ENCODE data around the gene WDR38.
"Not testable (repeated sequence)": the region's sequence is repeated elsewhere in the genome, so short reads cannot be mapped to it uniquely, and the experiment has no call there.

Gene WDR38

DNA sequence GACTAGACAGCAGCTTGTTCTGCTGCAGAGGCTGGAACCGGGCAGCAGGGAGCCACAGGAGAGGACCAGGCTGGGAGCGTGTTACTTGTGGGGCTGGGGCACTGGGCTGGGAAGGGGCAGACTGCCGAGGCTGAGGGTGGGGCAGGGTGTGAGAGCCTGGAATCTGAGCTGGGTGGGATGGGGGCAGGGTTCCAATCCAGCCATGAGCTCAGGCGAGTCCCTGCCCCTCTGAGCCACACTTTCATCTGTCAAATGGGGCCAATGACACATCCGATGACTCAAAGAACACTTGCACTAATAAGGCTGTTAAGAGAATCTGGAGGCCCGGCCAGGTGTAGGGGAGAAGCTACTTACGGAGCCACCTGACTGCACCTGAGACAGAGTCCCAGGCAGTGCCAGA is 18.7 kb upstream of the WDR38 start:
- DNase-seq (ENCODE audit: low read depth in 2 of 2): no peak

DNA sequence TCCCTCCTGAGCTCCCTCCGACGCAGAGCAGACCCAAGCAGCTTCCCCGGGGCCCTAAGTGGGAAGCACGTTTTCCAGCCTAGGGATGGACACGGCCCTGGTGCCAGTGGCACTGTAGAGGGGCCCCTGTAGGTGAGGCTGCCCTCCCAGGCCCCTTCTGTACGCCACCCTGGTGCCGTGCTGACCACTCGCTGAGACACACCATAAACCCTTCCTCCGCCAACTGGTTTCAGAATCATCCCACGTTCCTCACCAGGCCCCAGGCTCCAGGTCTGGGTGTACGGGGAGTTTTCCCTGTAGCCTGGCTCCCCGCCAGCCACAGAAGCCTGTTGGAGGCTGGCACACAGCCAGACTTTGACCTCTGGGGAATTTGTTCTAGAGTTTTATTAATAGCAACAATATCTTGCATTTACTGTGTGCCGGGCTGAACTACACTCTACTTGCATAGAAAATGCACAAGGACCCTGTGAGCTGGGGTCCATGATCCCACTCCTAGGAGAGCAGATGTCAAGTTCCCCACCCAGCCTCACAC is 18.2 kb upstream of the WDR38 start:
- DNase-seq (ENCODE audit: low read depth in 2 of 2): peak; percentile 56 to 71

DNA sequence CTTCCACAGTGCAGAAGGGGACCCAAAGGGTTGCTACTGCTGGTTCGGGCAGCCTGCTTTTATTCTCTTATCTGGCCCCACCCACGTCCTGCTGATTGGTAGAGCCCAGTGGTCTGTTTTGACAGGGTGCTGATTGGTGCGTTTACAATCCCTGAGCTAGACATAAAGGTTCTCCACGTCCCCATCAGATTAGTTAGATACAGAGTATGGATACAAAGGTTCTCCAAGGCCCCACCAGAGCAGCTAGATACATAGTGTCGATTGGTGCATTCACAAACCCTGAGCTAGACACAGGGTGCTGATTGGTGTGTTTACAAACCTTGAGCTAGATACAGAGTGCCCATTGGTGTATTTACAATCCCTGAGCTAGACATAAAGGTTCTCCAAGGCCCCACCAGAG is 15.1 kb upstream of the WDR38 start:
- not testable (repeated sequence) for DNase-seq (ENCODE audit: low read depth in 2 of 2)

DNA sequence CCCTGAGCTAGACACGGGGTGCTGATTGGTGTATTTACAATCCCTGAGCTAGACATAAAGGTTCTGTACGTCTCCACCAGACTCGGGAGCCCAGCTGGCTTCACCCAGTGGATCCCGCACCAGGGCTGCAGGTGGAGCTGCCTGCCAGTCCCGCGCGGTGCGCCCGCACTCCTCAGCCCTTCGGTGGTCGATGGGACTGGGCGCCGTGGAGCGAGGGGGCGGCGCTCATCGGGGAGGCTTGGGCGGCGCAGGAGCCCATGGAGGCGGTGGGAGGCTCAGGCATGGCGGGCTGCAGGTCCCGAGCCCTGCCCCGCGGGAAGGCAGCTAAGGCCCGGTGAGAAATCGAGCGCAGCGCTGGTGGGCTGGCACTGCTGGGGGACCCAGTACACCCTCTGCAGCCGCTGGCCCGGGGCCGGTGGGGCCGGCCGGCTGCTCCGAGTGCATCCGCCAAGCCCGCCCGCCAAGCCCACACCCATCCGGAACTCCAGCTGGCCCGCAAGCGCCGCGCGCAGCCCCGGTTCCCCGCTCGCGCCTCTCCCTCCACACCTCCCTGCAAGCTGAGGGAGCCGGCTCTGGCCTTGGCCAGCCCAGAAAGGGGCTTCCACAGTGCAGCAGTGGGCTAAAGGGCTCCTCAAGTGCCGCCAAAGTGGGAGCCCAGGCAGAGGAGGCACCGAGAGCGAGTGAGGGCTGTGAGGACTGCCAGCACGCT is 14.5 kb upstream of the WDR38 start:
- DNase-seq (ENCODE audit: low read depth in 2 of 2): not testable (repeated sequence)

DNA sequence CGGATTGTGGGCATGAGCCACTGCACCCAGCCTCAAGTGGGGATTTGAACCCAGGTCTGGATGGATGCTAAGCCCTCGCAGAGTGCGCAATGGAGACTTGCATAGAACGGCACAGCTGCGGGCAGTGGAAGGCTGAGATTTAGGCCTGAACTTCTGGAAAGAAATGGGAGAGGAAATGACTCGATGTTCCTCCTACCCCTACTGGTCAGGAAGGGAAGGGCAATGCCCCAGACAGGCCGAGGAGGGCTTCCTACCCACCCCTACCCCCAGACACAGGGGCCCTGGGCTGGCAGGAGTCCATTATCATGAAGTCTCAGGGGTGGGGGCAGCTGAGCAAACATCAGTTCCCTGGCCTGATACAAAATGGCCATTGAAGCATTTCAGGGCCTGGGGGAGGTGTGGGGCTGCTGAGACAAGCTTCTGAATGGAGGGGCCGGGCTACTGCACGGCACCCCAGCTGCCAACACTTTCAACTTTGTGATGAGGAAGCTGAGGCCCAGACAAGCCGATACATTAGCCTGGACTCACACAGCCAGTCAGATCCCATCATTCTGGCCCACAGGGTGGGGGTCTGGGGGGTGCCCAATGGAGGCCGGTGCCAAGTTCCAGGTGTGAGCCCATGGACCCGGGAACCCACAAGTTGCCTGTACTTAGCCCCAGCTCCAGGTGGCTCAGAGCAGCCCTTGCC is 13.5 kb upstream of the WDR38 start:
- no peak for DNase-seq (ENCODE audit: low read depth in 2 of 2)

- DNase-seq (ENCODE audit: low read depth in 2 of 2): no peak
These were observed 12.9 kb upstream of the WDR38 start for GRCh38 chr9:124840300-124840833.

GRCh38 chr9:124841075-124841821 is 12.0 kb upstream of the WDR38 start:
- no peak for DNase-seq (ENCODE audit: low read depth in 2 of 2)

- no peak for DNase-seq (ENCODE audit: low read depth in 2 of 2)
These were observed 9.7 kb upstream of the WDR38 start for GRCh38 chr9:124843456-124844034.

GRCh38 chr9:124844291-124844690 is 9.0 kb upstream of the WDR38 start:
- no peak for DNase-seq (ENCODE audit: low read depth in 2 of 2)

- DNase-seq (ENCODE audit: low read depth in 2 of 2): not testable (repeated sequence)
These were observed 6.8 kb upstream of the WDR38 start for GRCh38 chr9:124846467-124846866.

GRCh38 chr9:124846969-124847368 is 6.3 kb upstream of the WDR38 start:
- no peak for DNase-seq (ENCODE audit: low read depth in 2 of 2)

- DNase-seq (ENCODE audit: low read depth in 2 of 2): peak in 1 of 2 experiments; percentile 30
These were observed 3.5 kb upstream of the WDR38 start for GRCh38 chr9:124849801-124850200.

DNA sequence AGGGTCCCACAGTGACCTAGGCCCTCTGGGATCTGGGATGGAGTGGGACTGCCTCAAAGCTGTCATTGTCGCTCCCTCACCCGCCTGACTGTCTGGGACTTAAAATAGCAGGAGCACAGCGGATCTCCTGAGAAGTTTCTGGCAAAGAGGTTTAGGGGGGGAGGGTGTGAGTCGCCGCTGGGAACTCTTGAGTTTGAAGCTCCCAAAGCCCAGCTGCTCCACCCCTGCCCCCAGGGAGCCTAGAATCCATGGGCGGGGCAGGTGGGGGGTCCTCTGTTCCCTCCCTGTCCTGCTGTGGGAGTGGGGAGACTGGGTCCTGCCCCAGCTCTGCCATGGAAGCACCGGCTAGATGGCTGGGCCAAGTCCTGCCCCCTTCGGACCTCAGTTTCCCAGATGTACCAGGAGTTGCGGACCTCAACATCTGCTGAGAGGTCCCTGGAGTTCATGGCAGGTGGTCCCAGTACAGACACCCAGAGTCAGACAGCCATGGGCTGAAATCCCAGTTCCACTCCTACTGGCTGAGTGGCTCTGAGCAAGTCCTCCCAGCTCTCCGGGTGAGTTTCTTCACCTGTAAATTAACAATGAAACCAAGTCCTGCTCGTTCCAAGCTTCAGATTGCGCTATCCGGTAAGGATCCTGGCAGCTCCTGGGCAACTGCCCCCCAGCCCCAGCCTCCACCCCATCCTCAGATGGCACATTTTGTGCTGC is 985 bp upstream of the WDR38 start:
- no peak for DNase-seq (ENCODE audit: low read depth in 2 of 2)

- no peak for DNase-seq (ENCODE audit: low read depth in 2 of 2)
These were observed 414 bp downstream of the WDR38 start for GRCh38 chr9:124853605-124854143.

DNA sequence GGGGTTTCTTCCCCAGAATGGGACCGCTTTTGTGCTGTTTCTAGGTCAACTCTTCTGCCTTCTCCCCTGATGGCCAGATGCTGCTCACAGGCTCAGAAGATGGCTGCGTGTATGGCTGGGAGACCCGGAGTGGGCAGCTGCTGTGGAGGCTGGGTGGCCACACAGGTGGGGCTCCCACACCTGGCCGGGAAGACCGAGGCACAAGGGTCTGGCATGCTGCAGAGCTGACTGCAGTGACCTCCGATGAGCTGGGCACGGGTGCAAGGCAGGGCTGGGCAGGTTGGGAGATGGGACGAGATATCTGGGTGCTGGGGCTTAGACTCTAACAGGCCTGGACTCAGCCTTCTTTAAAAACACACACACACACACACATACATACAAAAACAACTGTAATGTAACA is 901 bp downstream of the WDR38 start:
- DNase-seq (ENCODE audit: low read depth in 2 of 2): no peak

DNA sequence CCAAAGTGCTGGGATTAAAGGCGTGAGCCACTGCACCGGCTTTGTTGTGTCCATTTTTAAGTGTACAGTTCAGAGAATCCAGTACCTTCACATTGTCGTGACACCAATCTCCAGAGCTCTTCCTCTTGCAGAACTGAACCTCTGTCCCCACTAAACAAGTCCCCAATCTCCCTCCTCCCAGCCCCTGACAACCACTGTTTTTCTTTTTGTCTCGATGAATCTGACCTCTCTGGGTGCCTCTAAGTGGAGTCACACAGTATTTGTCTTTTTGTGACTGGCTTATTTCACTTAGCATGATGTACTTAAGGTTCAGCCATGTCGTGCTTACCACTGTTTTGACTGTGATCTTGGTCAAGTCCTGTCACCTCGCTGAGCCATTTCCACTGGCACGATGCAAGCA is 1.6 kb downstream of the WDR38 start:
- DNase-seq (ENCODE audit: low read depth in 2 of 2): no peak

- no peak for DNase-seq (ENCODE audit: low read depth in 2 of 2)
These were observed 2.3 kb downstream of the WDR38 start for GRCh38 chr9:124855566-124855943.

DNA sequence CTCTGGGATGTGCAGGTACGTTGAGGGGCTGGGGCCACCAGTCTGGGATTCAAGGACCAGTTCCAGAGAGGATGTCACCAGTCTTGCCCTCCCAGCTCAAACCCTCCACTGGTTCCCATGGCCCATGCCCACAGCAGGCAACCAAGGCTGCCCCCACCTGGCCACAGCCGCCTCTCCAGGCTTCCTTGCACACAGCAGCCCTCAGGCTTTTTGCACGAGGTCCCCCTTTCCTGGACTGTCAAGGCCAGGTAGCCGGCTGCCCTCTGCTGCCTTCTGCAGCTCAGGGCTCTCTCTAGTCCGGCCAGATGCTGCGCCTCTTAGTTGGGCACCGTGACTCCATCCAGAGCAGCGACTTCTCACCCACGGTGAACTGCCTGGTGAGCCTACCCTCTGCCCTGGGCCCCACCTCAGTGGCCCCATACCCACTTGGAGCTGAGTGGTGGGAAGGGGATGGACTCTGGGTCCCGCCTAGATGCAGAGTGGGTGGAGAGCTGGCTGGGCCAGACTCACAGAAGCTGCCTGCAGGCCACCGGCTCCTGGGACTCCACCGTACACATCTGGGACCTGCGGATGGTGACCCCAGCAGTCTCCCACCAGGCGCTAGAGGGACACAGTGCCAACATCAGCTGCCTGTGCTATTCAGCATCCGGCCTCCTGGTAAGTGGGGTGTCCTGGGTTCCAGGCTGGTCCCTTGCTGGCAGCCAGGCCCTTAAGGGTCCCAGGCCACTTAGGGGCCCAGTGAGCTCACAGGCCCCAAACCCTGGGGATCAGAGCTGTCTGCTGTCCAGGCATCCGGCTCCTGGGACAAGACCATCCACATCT is 2.9 kb downstream of the WDR38 start:
- DNase-seq (ENCODE audit: low read depth in 2 of 2): no peak

DNA sequence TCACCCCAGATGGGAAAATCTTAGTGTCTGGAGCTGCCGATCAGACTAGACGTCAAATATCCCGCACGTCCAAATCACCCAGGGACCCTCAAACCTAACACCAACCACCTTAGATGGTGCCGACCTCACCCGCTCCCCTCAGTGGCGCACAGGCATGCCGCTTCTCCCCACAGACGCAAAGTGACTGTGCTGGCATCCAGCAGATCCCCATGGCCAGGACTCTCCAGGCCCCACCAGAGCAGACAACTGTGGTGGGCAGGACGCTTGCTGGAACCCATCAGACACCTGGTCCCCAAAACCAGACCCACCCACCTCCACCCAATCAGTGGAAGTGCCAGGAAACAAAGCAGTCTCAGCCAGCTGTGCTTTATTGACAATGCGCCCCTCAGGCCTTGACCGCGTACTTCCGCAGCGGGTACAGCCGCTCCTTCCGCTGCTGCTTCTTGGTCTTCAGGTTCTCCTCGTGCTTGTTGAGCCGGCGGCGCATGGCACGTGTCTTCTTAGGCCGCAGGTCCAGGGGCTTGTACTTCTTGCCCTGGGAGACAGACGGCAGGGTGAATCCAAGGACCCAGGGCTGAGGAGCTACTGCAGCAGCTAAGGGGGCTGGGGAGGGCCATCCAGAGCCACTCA is 4.4 kb downstream of the WDR38 start:
- no peak for DNase-seq (ENCODE audit: low read depth in 2 of 2)
